WTC11 (cell line): Measurements from ENCODE around the gene CAMK1G.

Experiments
- JUN ChIP-seq: sonication (generic); formaldehyde crosslinking; IDR thresholded peaks from 2 replicates; pipeline ENCODE4 v1.8.0; 2023; ENCODE audit warnings: mild to moderate bottlenecking, missing genetic modification reagents
- NR3C1 ChIP-seq: sonication (generic); formaldehyde crosslinking; conservative IDR thresholded peaks from 2 replicates; pipeline ENCODE4 v1.8.1; 2023; ENCODE audit warnings: low read depth, mild to moderate bottlenecking, missing genetic modification reagents
- ZNF416 ChIP-seq: fragments of 250-450 bp; sonication (Bioruptor Pico); IDR thresholded peaks from 2 replicates; pipeline ENCODE4 v1.9.0; 2021; ENCODE audit warnings: mild to moderate bottlenecking, inconsistent platforms
- TF ChIP-seq, protein P1 (sequence below): fragments of 200-600 bp; IDR thresholded peaks from 2 replicates; pipeline ENCODE4 v1.8.0; 2022; ENCODE audit warnings: antibody characterized with exemption
- TF ChIP-seq, protein P2 (sequence below): sonication (generic); formaldehyde crosslinking; IDR thresholded peaks from 2 replicates; pipeline ENCODE4 v1.8.1; 2023; ENCODE audit warnings: mild to moderate bottlenecking, missing genetic modification reagents
- TF ChIP-seq, protein P3 (sequence below): sonication (generic); formaldehyde crosslinking; IDR thresholded peaks from 2 replicates; pipeline ENCODE4 v1.8.1; 2022; ENCODE audit warnings: low read depth, missing genetic modification reagents, borderline replicate concordance

DNA sequence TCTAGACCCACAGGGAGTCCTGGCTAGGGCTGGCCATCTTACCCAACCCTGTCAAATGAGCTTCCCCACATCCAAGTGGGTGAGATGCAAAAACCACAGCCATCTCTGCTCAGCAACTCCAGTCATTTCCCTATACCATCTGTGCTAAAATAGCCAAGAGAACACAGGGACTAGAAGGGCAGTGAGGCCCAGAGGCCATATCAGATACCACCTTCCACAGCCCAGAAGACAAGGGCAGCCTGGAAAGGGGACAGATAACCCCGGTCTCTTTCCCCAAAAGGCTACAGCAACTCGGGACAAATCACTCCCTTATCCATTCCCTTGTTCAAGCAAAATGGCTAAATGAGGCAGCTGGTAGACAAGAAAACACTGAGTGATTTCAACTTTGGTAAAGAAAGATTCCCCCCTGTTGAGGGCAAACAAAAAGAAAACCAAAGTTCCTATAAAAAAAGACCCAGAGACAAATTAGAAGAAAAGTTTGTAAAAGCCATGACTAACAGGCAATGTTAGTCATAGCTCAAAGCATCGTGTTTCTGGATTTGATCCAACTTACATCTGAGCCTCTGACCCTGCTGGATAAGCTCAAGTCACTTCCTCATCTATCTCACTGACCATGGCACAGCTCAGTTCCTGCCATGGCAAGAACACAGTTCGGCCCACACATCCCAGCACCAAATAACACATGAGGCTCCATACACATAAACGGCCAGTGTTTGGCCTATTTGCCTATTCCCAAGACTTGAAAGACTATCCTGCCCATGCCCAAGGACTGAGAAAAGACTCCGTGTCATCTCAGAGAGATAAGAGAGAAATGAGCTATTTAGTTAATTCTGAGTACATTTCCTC is 65.6 kb downstream of the CAMK1G start:
- TF ChIP-seq, protein P1, sequence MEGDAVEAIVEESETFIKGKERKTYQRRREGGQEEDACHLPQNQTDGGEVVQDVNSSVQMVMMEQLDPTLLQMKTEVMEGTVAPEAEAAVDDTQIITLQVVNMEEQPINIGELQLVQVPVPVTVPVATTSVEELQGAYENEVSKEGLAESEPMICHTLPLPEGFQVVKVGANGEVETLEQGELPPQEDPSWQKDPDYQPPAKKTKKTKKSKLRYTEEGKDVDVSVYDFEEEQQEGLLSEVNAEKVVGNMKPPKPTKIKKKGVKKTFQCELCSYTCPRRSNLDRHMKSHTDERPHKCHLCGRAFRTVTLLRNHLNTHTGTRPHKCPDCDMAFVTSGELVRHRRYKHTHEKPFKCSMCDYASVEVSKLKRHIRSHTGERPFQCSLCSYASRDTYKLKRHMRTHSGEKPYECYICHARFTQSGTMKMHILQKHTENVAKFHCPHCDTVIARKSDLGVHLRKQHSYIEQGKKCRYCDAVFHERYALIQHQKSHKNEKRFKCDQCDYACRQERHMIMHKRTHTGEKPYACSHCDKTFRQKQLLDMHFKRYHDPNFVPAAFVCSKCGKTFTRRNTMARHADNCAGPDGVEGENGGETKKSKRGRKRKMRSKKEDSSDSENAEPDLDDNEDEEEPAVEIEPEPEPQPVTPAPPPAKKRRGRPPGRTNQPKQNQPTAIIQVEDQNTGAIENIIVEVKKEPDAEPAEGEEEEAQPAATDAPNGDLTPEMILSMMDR = no peak
- TF ChIP-seq, protein P2, sequence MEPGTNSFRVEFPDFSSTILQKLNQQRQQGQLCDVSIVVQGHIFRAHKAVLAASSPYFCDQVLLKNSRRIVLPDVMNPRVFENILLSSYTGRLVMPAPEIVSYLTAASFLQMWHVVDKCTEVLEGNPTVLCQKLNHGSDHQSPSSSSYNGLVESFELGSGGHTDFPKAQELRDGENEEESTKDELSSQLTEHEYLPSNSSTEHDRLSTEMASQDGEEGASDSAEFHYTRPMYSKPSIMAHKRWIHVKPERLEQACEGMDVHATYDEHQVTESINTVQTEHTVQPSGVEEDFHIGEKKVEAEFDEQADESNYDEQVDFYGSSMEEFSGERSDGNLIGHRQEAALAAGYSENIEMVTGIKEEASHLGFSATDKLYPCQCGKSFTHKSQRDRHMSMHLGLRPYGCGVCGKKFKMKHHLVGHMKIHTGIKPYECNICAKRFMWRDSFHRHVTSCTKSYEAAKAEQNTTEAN (CRISPR knock-in tag) = no peak
- no peak for TF ChIP-seq NR3C1 (CRISPR knock-in tag)
- TF ChIP-seq, protein P3, sequence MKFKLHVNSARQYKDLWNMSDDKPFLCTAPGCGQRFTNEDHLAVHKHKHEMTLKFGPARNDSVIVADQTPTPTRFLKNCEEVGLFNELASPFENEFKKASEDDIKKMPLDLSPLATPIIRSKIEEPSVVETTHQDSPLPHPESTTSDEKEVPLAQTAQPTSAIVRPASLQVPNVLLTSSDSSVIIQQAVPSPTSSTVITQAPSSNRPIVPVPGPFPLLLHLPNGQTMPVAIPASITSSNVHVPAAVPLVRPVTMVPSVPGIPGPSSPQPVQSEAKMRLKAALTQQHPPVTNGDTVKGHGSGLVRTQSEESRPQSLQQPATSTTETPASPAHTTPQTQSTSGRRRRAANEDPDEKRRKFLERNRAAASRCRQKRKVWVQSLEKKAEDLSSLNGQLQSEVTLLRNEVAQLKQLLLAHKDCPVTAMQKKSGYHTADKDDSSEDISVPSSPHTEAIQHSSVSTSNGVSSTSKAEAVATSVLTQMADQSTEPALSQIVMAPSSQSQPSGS (CRISPR knock-in tag) = no peak
- no peak for TF ChIP-seq JUN
- no peak for TF ChIP-seq ZNF416 (CRISPR knock-in tag)
